Neural cell (in vitro differentiated cells): ENCODE data around the gene GLRA2. TPM values are rescaled to one million over a fixed set of nuclear protein-coding genes. Genes with fewer than 3 reads are reported as not detected.

Experiments used
- H2AFZ ChIP-seq: fragments of 200-600, 300-800 bp; sonication (generic), shearing (Covaris generic); 2 replicates; pipeline ENCODE4 v1.6.0; 2014; ENCODE audit warnings: low read depth, mild to moderate bottlenecking, antibody characterized with exemption, low read length, moderate library complexity
- H3F3A ChIP-seq: fragments of 200-600 bp; shearing (Covaris generic); 2 replicates; pipeline ENCODE4 v1.6.1; 2016; ENCODE audit warnings: mild to moderate bottlenecking, moderate library complexity, mixed read lengths, antibody characterized with exemption, low read length; ENCODE audit not compliant: insufficient read depth, poor library complexity, severe bottlenecking
- H3K27ac ChIP-seq: fragments of 200-600, 300-800 bp; sonication (generic), shearing (Covaris generic); 2 replicates; pipeline ENCODE4 v1.5.1; 2014; ENCODE audit warnings: mild to moderate bottlenecking, low read length, moderate library complexity
- H3K27me3 ChIP-seq: fragments of 300-800, 200-600 bp; sonication (generic), shearing (Covaris generic); 2 replicates; pipeline ENCODE4 v1.6.0; 2014; ENCODE audit warnings: mild to moderate bottlenecking, low read depth, low read length, moderate library complexity; ENCODE audit not compliant: insufficient read depth
- H3K36me3 ChIP-seq: fragments of 300-800, 200-600 bp; sonication (generic), shearing (Covaris generic); 2 replicates; pipeline ENCODE4 v1.5.1; 2014; ENCODE audit warnings: mild to moderate bottlenecking, antibody characterized with exemption, low read length, moderate library complexity; ENCODE audit not compliant: insufficient read depth
- H3K4me2 ChIP-seq: fragments of 300-800, 200-600 bp; sonication (generic), shearing (Covaris generic); 2 replicates; pipeline ENCODE4 v1.6.0; 2014; ENCODE audit warnings: mild to moderate bottlenecking, low read length
- H3K4me3 ChIP-seq: fragments of 300-800, 200-600 bp; sonication (generic), shearing (Covaris generic); 2 replicates; pipeline ENCODE4 v1.5.1; 2014; ENCODE audit warnings: mild to moderate bottlenecking, low read length, moderate library complexity
- H3K79me2 ChIP-seq: fragments of 200-600 bp; shearing (Covaris generic); replicated peaks from 2 replicates; pipeline ENCODE4 v1.6.0; 2014; ENCODE audit warnings: mild to moderate bottlenecking, low read length, moderate library complexity; ENCODE audit not compliant: insufficient read depth
- H3K9ac ChIP-seq: fragments of 300-800, 200-600 bp; sonication (generic), shearing (Covaris generic); 2 replicates; pipeline ENCODE4 v1.6.1; 2016; ENCODE audit warnings: mild to moderate bottlenecking, low read length, mixed read lengths
- H3K9me2 ChIP-seq: fragments of 200-600 bp; shearing (Covaris generic); 2 replicates; pipeline ENCODE4 v1.6.1; 2016; ENCODE audit warnings: mild to moderate bottlenecking, low read length, mixed read lengths; ENCODE audit not compliant: insufficient read depth
- H3K9me3 ChIP-seq: fragments of 200-600, 300-800 bp; sonication (generic), shearing (Covaris generic); 2 replicates; pipeline ENCODE4 v1.6.1; 2016; ENCODE audit warnings: mild to moderate bottlenecking, mixed run types, low read length, moderate library complexity, mixed read lengths
- H4K20me1 ChIP-seq: fragments of 200-600 bp; shearing (Covaris generic); 2 replicates; pipeline ENCODE4 v1.6.1; 2016; ENCODE audit warnings: mild to moderate bottlenecking, mixed run types; ENCODE audit not compliant: insufficient read depth
- EP300 ChIP-seq: fragments of 450-650 bp; conservative IDR thresholded peaks from 2 replicates; pipeline ENCODE4 v1.6.1; 2014; ENCODE audit warnings: antibody characterized with exemption, mild to moderate bottlenecking, moderate library complexity; ENCODE audit not compliant: poor library complexity, severe bottlenecking
- EZH2 ChIP-seq: fragments of 200-600, 300-800 bp; shearing (Covaris generic), sonication (generic); IDR thresholded peaks from 2 replicates; pipeline ENCODE4 v1.6.1; 2014; ENCODE audit warnings: antibody characterized with exemption, low read length, borderline replicate concordance, mild to moderate bottlenecking; ENCODE audit not compliant: insufficient read depth, poor library complexity, severe bottlenecking
- MXI1 ChIP-seq: fragments of 450-650 bp; conservative IDR thresholded peaks from 2 replicates; pipeline ENCODE4 v1.6.1; 2014; ENCODE audit warnings: antibody characterized with exemption, mild to moderate bottlenecking; ENCODE audit not compliant: poor library complexity, severe bottlenecking
- POLR2AphosphoS5 ChIP-seq: IDR thresholded peaks from 2 replicates; pipeline ENCODE4 v1.6.1; 2012
- RAD21 ChIP-seq: fragments of 450-650 bp; conservative IDR thresholded peaks from 2 replicates; pipeline ENCODE4 v1.6.1; 2014; ENCODE audit warnings: antibody characterized with exemption, mild to moderate bottlenecking, moderate library complexity
- SMC3 ChIP-seq: fragments of 450-650 bp; conservative IDR thresholded peaks from 2 replicates; pipeline ENCODE4 v1.6.1; 2014; ENCODE audit warnings: antibody characterized with exemption, mild to moderate bottlenecking, moderate library complexity; ENCODE audit not compliant: poor library complexity
- TAF1 ChIP-seq: IDR thresholded peaks from 2 replicates; pipeline ENCODE4 v1.6.1; 2012; ENCODE audit warnings: low read depth
- polyA plus RNA-seq: library from polyadenylated mRNA; depleted of rRNA; stranded (reverse); fragments of >200 nt; gene quantifications from 2 replicates; pipeline ENCODE4 v1.2.3, GENCODE V29; 2014
- TF ChIP-seq, protein P1 (sequence below): fragments of 450-650 bp; IDR thresholded peaks from 2 replicates; pipeline ENCODE4 v1.5.1; 2014; ENCODE audit warnings: antibody characterized with exemption, mild to moderate bottlenecking, moderate library complexity; ENCODE audit not compliant: poor library complexity, severe bottlenecking
- TF ChIP-seq, protein P2 (sequence below): IDR thresholded peaks from 2 replicates; pipeline ENCODE4 v1.6.1; 2012; ENCODE audit warnings: borderline replicate concordance

The GLRA2 gene
- polyA plus RNA-seq, 1 donor from 2014 or later, result 18.6 TPM

DNA sequence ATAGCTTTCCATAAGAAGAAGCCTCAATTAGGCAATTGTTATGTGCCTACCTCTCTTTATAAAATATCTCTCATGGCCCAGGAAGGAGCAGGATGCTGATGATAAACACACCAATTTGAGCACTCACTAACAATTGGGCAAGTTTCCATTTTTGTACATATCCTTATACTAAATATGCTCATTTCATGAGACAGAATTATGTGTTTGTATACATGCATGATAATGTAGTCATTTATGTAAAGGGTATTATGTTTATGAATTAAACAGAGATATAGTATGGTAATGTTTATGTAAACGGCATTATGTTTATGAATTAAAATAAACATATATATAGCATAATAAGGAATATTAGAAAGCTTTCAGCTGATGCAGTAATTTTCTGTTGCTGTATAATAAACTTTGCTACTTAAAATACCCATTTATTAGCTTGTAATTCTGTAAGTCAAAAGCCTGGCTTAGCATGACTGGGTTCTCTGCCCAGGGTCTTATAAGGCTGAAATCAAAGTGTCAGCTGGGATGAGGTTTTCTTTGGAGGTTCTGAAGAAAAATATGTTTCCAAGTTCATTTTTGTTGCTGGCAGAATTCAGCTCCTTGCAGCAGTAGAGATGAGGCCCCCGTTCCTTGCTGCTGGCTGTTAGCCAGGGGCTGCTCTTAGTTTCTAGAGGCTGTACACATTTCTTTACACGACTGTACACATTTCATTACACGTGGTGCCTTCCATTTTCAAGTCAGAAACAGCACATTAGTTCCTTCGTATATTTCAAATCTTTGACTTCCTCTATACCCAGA lies 89.0 kb downstream of the GLRA2 start:
- TF ChIP-seq, protein P1, sequence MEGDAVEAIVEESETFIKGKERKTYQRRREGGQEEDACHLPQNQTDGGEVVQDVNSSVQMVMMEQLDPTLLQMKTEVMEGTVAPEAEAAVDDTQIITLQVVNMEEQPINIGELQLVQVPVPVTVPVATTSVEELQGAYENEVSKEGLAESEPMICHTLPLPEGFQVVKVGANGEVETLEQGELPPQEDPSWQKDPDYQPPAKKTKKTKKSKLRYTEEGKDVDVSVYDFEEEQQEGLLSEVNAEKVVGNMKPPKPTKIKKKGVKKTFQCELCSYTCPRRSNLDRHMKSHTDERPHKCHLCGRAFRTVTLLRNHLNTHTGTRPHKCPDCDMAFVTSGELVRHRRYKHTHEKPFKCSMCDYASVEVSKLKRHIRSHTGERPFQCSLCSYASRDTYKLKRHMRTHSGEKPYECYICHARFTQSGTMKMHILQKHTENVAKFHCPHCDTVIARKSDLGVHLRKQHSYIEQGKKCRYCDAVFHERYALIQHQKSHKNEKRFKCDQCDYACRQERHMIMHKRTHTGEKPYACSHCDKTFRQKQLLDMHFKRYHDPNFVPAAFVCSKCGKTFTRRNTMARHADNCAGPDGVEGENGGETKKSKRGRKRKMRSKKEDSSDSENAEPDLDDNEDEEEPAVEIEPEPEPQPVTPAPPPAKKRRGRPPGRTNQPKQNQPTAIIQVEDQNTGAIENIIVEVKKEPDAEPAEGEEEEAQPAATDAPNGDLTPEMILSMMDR, result no peak
- TF ChIP-seq POLR2AphosphoS5 (no peak), SMC3 (no peak), RAD21 (no peak), EZH2 (no peak), TAF1 (no peak), EP300 (no peak), MXI1 (no peak)
- TF ChIP-seq, protein P2, sequence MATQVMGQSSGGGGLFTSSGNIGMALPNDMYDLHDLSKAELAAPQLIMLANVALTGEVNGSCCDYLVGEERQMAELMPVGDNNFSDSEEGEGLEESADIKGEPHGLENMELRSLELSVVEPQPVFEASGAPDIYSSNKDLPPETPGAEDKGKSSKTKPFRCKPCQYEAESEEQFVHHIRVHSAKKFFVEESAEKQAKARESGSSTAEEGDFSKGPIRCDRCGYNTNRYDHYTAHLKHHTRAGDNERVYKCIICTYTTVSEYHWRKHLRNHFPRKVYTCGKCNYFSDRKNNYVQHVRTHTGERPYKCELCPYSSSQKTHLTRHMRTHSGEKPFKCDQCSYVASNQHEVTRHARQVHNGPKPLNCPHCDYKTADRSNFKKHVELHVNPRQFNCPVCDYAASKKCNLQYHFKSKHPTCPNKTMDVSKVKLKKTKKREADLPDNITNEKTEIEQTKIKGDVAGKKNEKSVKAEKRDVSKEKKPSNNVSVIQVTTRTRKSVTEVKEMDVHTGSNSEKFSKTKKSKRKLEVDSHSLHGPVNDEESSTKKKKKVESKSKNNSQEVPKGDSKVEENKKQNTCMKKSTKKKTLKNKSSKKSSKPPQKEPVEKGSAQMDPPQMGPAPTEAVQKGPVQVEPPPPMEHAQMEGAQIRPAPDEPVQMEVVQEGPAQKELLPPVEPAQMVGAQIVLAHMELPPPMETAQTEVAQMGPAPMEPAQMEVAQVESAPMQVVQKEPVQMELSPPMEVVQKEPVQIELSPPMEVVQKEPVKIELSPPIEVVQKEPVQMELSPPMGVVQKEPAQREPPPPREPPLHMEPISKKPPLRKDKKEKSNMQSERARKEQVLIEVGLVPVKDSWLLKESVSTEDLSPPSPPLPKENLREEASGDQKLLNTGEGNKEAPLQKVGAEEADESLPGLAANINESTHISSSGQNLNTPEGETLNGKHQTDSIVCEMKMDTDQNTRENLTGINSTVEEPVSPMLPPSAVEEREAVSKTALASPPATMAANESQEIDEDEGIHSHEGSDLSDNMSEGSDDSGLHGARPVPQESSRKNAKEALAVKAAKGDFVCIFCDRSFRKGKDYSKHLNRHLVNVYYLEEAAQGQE, result no peak
- Histone ChIP-seq H3K9me2 (no peaks in the 10 kb centered on the region), H3F3A (no peaks in the 10 kb centered on the region), H3K9me3 (no peaks in the 10 kb centered on the region), H3K79me2 (no peaks in the 10 kb centered on the region), H4K20me1 (no peaks in the 10 kb centered on the region), H3K27me3 (no peaks in the 10 kb centered on the region), H3K36me3 (no peaks in the 10 kb centered on the region), H3K4me2 (no peak overlapping the region), H3K4me3 (no peak overlapping the region), H2AFZ (no peak overlapping the region), H3K9ac (no peak overlapping the region), H3K27ac (no peak overlapping the region)

DNA sequence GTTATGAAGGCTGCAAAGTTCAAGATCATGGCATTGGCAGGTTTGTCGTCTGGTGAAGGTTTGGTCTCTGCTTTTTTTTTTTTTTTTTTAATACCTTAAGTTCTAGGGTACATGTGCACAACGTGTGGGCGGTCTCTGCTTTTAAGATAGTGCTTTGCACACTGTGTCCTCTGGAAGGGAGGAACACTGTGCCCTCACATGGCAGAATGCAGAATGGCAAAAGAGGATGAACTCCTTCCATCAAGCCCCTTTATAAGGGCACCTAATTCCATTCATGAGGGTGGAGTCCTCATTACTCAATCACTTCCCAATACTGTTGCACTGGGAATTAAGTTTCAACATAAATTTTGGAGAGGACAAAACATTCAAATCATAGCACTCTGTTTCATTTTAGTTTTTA lies 101.4 kb downstream of the GLRA2 start:
- H4K20me1 ChIP-seq, result no peaks in the 10 kb centered on the region
- H3K27me3 ChIP-seq, result no peaks in the 10 kb centered on the region
- H3F3A ChIP-seq, result no peaks in the 10 kb centered on the region
- no peak overlapping the region for H3K4me2 ChIP-seq
- no peaks in the 10 kb centered on the region for H3K79me2 ChIP-seq
- H3K27ac ChIP-seq, result no peak overlapping the region
- H3K36me3 ChIP-seq, result no peaks in the 10 kb centered on the region
- H3K9me3 ChIP-seq, result no peaks in the 10 kb centered on the region
- no peak overlapping the region for H3K9ac ChIP-seq
- no peak overlapping the region for H3K4me3 ChIP-seq
- no peaks in the 10 kb centered on the region for H3K9me2 ChIP-seq
- no peak overlapping the region for H2AFZ ChIP-seq
- TF ChIP-seq MXI1 (no peak), POLR2AphosphoS5 (no peak), EP300 (no peak), EZH2 (no peak), RAD21 (no peak), SMC3 (no peak)
- TF ChIP-seq, protein P2, result no peak
- TF ChIP-seq, protein P1, result no peak
